ENCODE measurements around the gene LRBA.
"Not testable (repeated sequence)": the region's sequence is repeated elsewhere in the genome, so short reads cannot be mapped to it uniquely, and the experiment has no call there.

Gene LRBA

GRCh38 chr4:150683775-150684350 is 331.2 kb downstream of the LRBA start:
- H3K27me3 Mint-ChIP-seq: no peaks in the 10 kb centered on the region
- no peaks in the 10 kb centered on the region for H3K4me1 Mint-ChIP-seq (ENCODE audit: low read depth)
- DNase-seq: no peak
- H3K27ac Mint-ChIP-seq: no peak overlapping the region
- H3K4me3 Mint-ChIP-seq: no peak overlapping the region
- no peaks in the 10 kb centered on the region for H3K9me3 Mint-ChIP-seq
- peaks cover 50% of the 10 kb centered on the region for H3K36me3 Mint-ChIP-seq (ENCODE audit: low read depth)

- H3K36me3 Mint-ChIP-seq (ENCODE audit: low read depth): peaks cover 49% of the 10 kb centered on the region
- no peaks in the 10 kb centered on the region for H3K27me3 Mint-ChIP-seq
- H3K4me3 Mint-ChIP-seq: no peak overlapping the region
- H3K4me1 Mint-ChIP-seq (ENCODE audit: low read depth): no peaks in the 10 kb centered on the region
- DNase-seq: no peak
- no peak overlapping the region for H3K27ac Mint-ChIP-seq
- no peaks in the 10 kb centered on the region for H3K9me3 Mint-ChIP-seq
Observed at GRCh38 chr4:150682126-150682525, 333.0 kb downstream of the LRBA start.

- Mint-ChIP-seq H3K4me3 (no peak overlapping the region), H3K36me3 (ENCODE audit: low read depth) (peaks cover 51% of the 10 kb centered on the region), H3K27me3 (no peaks in the 10 kb centered on the region), H3K27ac (no peak overlapping the region), H3K4me1 (ENCODE audit: low read depth) (no peaks in the 10 kb centered on the region), H3K9me3 (no peaks in the 10 kb centered on the region)
- DNase-seq: no peak
Observed at GRCh38 chr4:150681063-150681462, 334.0 kb downstream of the LRBA start.

GRCh38 chr4:150680651-150681050 is 334.4 kb downstream of the LRBA start:
- H3K4me3 Mint-ChIP-seq: no peak overlapping the region
- no peaks in the 10 kb centered on the region for H3K4me1 Mint-ChIP-seq (ENCODE audit: low read depth)
- H3K9me3 Mint-ChIP-seq: no peaks in the 10 kb centered on the region
- peaks cover 50% of the 10 kb centered on the region for H3K36me3 Mint-ChIP-seq (ENCODE audit: low read depth)
- no peak overlapping the region for H3K27ac Mint-ChIP-seq
- DNase-seq: no peak
- H3K27me3 Mint-ChIP-seq: no peaks in the 10 kb centered on the region

- H3K9me3 Mint-ChIP-seq: no peaks in the 10 kb centered on the region
- H3K4me3 Mint-ChIP-seq: no peak overlapping the region
- no peaks in the 10 kb centered on the region for H3K27me3 Mint-ChIP-seq
- no peak for DNase-seq
- H3K27ac Mint-ChIP-seq: no peak overlapping the region
- peaks cover 46% of the 10 kb centered on the region for H3K36me3 Mint-ChIP-seq (ENCODE audit: low read depth)
- no peaks in the 10 kb centered on the region for H3K4me1 Mint-ChIP-seq (ENCODE audit: low read depth)
Observed at GRCh38 chr4:150679765-150680343, 335.2 kb downstream of the LRBA start.

GRCh38 chr4:150679018-150679764 is 335.9 kb downstream of the LRBA start:
- H3K4me1 Mint-ChIP-seq (ENCODE audit: low read depth): no peaks in the 10 kb centered on the region
- H3K27ac Mint-ChIP-seq: no peak overlapping the region
- H3K4me3 Mint-ChIP-seq: no peak overlapping the region
- DNase-seq: no peak
- no peaks in the 10 kb centered on the region for H3K27me3 Mint-ChIP-seq
- no peaks in the 10 kb centered on the region for H3K9me3 Mint-ChIP-seq
- peaks cover 44% of the 10 kb centered on the region for H3K36me3 Mint-ChIP-seq (ENCODE audit: low read depth)

- no peak overlapping the region for H3K27ac Mint-ChIP-seq
- no peaks in the 10 kb centered on the region for H3K9me3 Mint-ChIP-seq
- DNase-seq: no peak
- H3K36me3 Mint-ChIP-seq (ENCODE audit: low read depth): peaks cover 19% of the 10 kb centered on the region
- no peaks in the 10 kb centered on the region for H3K27me3 Mint-ChIP-seq
- no peaks in the 10 kb centered on the region for H3K4me1 Mint-ChIP-seq (ENCODE audit: low read depth)
- H3K4me3 Mint-ChIP-seq: no peak overlapping the region
Observed at GRCh38 chr4:150673793-150674192, 341.3 kb downstream of the LRBA start.

GRCh38 chr4:150668824-150669223 is 346.3 kb downstream of the LRBA start:
- Mint-ChIP-seq H3K27me3 (no peaks in the 10 kb centered on the region), H3K4me3 (no peak overlapping the region), H3K27ac (no peak overlapping the region), H3K9me3 (no peaks in the 10 kb centered on the region), H3K4me1 (ENCODE audit: low read depth) (no peaks in the 10 kb centered on the region), H3K36me3 (ENCODE audit: low read depth) (peaks cover 36% of the 10 kb centered on the region)
- no peak for DNase-seq

GRCh38 chr4:150664935-150665334 is 350.1 kb downstream of the LRBA start:
- Mint-ChIP-seq H3K27me3 (no peaks in the 10 kb centered on the region), H3K9me3 (no peaks in the 10 kb centered on the region), H3K36me3 (ENCODE audit: low read depth) (peaks cover 44% of the 10 kb centered on the region), H3K4me1 (ENCODE audit: low read depth) (no peaks in the 10 kb centered on the region), H3K27ac (no peak overlapping the region), H3K4me3 (no peak overlapping the region)
- DNase-seq: no peak

- Mint-ChIP-seq H3K27ac (no peak overlapping the region), H3K4me3 (no peak overlapping the region), H3K9me3 (no peaks in the 10 kb centered on the region), H3K27me3 (no peaks in the 10 kb centered on the region), H3K36me3 (ENCODE audit: low read depth) (peaks cover 37% of the 10 kb centered on the region), H3K4me1 (ENCODE audit: low read depth) (no peaks in the 10 kb centered on the region)
- DNase-seq: no peak
Observed at GRCh38 chr4:150662686-150663085, 352.4 kb downstream of the LRBA start.

- H3K4me3 Mint-ChIP-seq; DNase-seq; H3K27me3 Mint-ChIP-seq; H3K4me1 Mint-ChIP-seq (ENCODE audit: low read depth); H3K27ac Mint-ChIP-seq; H3K9me3 Mint-ChIP-seq: not testable (repeated sequence)
- peaks cover 33% of the 10 kb centered on the region for H3K36me3 Mint-ChIP-seq (ENCODE audit: low read depth)
Observed at GRCh38 chr4:150661551-150661950, 353.5 kb downstream of the LRBA start.

GRCh38 chr4:150658258-150658657 is 356.8 kb downstream of the LRBA start:
- peaks cover 24% of the 10 kb centered on the region for H3K36me3 Mint-ChIP-seq (ENCODE audit: low read depth)
- H3K27ac Mint-ChIP-seq, H3K4me3 Mint-ChIP-seq: not testable (repeated sequence)

GRCh38 chr4:150656891-150657290 is 358.2 kb downstream of the LRBA start:
- no peak overlapping the region for H3K4me3 Mint-ChIP-seq
- no peaks in the 10 kb centered on the region for H3K27me3 Mint-ChIP-seq
- no peak for DNase-seq
- no peaks in the 10 kb centered on the region for H3K9me3 Mint-ChIP-seq
- H3K36me3 Mint-ChIP-seq (ENCODE audit: low read depth): peaks cover 18% of the 10 kb centered on the region
- H3K4me1 Mint-ChIP-seq (ENCODE audit: low read depth): no peaks in the 10 kb centered on the region
- H3K27ac Mint-ChIP-seq: no peak overlapping the region

More at GRCh38 chr4:150658258-150658657, 356.8 kb downstream of the LRBA start:
- H3K27me3 Mint-ChIP-seq; H3K9me3 Mint-ChIP-seq; H3K4me1 Mint-ChIP-seq (ENCODE audit: low read depth); DNase-seq: not testable (repeated sequence)

GRCh38 chr4:150650751-150651150 is 364.3 kb downstream of the LRBA start:
- no peaks in the 10 kb centered on the region for H3K27me3 Mint-ChIP-seq
- H3K9me3 Mint-ChIP-seq: no peaks in the 10 kb centered on the region
- H3K27ac Mint-ChIP-seq: no peak overlapping the region
- no peaks in the 10 kb centered on the region for H3K4me1 Mint-ChIP-seq (ENCODE audit: low read depth)
- DNase-seq: no peak
- H3K4me3 Mint-ChIP-seq: no peak overlapping the region
- H3K36me3 Mint-ChIP-seq (ENCODE audit: low read depth): peaks cover 13% of the 10 kb centered on the region

GRCh38 chr4:150648123-150648522 is 367.0 kb downstream of the LRBA start:
- H3K27me3 Mint-ChIP-seq: no peaks in the 10 kb centered on the region
- H3K27ac Mint-ChIP-seq: peak overlapping the region; percentile 13
- H3K9me3 Mint-ChIP-seq: no peaks in the 10 kb centered on the region
- no peak for DNase-seq
- H3K36me3 Mint-ChIP-seq (ENCODE audit: low read depth): peaks cover 14% of the 10 kb centered on the region
- H3K4me3 Mint-ChIP-seq: no peak overlapping the region
- no peaks in the 10 kb centered on the region for H3K4me1 Mint-ChIP-seq (ENCODE audit: low read depth)
